Nephron (organoid): Measurements from ENCODE around the gene SYPL1.

ENCODE experiments used
- H3K27ac Mint-ChIP-seq, 3 experiments: 2 replicates each; pipeline ENCODE4 v1.8.0; 2020; ENCODE audit warnings: mixed read lengths in 3 of 3, mild to moderate bottlenecking in 2 of 3, moderate library complexity in 1 of 3
- H3K27me3 Mint-ChIP-seq: 2 replicates; pipeline ENCODE4 v1.8.0; 2021; ENCODE audit warnings: low read depth, mild to moderate bottlenecking, moderate library complexity, mixed read lengths
- H3K36me3 Mint-ChIP-seq: 2 replicates; pipeline ENCODE4 v1.8.0; 2020; ENCODE audit warnings: low read depth, mixed read lengths
- H3K4me1 Mint-ChIP-seq: 2 replicates; pipeline ENCODE4 v1.8.0; 2020; ENCODE audit warnings: mixed read lengths
- H3K4me3 Mint-ChIP-seq, 3 experiments: 2 replicates each; pipeline ENCODE4 v1.8.0; 2020; ENCODE audit warnings: mild to moderate bottlenecking in 3 of 3, mixed read lengths in 3 of 3, moderate library complexity in 2 of 3
- H3K9me3 Mint-ChIP-seq: 2 replicates; pipeline ENCODE4 v1.8.0; 2020; ENCODE audit warnings: mixed read lengths
- TF ChIP-seq, protein P1 (sequence below), 3 experiments: fragments of 200-600 bp; sonication (generic); IDR thresholded peaks; one replicate each; pipeline ENCODE4 v1.5.0; 2021; ENCODE audit warnings: antibody characterized with exemption in 3 of 3; ENCODE audit not compliant: unreplicated experiment in 3 of 3

SYPL1 gene

DNA sequence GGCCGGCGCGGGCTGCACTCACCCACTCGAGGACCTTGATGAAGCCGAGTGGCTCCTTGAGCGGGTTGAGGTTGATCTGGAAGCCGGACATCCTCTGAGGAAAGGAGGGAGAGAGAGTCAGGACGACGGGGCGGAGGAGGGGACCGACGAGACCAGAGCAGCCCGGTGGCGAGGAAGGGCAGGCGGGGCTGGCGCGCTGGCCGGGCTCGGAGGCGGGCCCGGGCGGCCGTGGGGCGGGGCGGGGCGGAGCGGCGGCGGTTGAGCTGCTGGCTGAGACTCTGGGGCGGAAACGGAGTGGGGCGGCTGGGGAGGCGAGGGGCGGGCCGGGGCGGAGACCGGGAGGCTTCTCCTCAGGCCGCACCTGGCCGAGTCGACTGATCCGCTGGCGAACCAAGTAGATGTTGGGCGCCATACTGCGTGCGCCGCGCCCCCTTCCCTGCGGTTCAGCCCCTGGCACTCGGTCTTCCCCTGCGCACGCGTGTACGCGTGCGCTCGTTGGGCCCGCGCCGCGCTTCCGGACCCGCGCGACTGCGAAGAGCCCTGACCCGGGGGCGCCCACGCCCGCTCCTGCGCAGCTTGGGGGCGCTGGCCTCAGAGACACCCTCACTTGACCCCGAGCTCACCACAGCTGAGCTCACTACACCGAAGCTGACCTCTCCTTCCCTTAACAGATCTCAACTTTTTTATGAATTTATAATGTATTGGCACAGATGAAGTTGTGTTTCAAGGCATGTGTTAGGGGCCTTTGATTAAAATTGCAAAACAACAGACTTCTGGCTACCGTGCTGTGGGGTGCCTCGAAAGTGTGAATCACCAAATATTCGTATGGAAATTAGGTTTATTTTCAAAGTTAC is at the start of gene SYPL1:
TSS of gene SYPL1 (minus strand) at position 195 of the 854 bp plus-strand sequence. CDS start at position 91, 104 bp downstream.
- Mint-ChIP-seq H3K4me1 (peaks cover 40% of the 10 kb centered on the region), H3K36me3 (no peaks in the 10 kb centered on the region), H3K27me3 (no peaks in the 10 kb centered on the region), H3K9me3 (no peaks in the 10 kb centered on the region), H3K4me3 (peak within 1 kb of the TSS; percentile 93 to 96 (median 95)), H3K27ac (peak within 1 kb of the TSS; percentile 92 to 97 (median 93))
- TF ChIP-seq, protein P1, sequence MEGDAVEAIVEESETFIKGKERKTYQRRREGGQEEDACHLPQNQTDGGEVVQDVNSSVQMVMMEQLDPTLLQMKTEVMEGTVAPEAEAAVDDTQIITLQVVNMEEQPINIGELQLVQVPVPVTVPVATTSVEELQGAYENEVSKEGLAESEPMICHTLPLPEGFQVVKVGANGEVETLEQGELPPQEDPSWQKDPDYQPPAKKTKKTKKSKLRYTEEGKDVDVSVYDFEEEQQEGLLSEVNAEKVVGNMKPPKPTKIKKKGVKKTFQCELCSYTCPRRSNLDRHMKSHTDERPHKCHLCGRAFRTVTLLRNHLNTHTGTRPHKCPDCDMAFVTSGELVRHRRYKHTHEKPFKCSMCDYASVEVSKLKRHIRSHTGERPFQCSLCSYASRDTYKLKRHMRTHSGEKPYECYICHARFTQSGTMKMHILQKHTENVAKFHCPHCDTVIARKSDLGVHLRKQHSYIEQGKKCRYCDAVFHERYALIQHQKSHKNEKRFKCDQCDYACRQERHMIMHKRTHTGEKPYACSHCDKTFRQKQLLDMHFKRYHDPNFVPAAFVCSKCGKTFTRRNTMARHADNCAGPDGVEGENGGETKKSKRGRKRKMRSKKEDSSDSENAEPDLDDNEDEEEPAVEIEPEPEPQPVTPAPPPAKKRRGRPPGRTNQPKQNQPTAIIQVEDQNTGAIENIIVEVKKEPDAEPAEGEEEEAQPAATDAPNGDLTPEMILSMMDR (IDR thresholded peaks at IDR 0.05; ENCODE audit: unreplicated experiment in 3 of 3) = peak in 1 of 3 experiments; percentile 8

DNA sequence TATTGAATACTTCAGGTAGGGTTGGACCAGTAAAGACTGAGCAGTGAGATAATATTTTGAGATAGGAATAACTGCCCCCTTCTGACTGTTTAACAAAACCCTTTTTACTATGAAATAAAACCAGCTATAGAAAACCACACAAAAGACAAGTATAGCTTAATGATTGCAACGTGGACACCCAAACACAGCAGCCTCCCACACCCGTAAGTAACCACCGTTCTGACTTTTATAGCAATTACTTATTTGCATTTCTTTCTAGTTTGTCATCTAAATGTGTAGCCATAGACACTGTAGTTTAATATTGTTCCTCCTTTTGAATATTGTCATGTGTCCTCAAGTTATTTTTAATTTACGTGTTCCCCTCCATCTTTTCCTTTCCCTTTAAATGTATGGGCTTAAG is 42.9 kb upstream of the SYPL1 start:
- H3K4me3 Mint-ChIP-seq = no peak overlapping the region
- peaks cover 15% of the 10 kb centered on the region for H3K27me3 Mint-ChIP-seq
- no peaks in the 10 kb centered on the region for H3K36me3 Mint-ChIP-seq
- no peak overlapping the region for H3K27ac Mint-ChIP-seq
- peaks cover 1% of the 10 kb centered on the region for H3K9me3 Mint-ChIP-seq
- TF ChIP-seq, protein P1 (IDR thresholded peaks at IDR 0.05; ENCODE audit: unreplicated experiment in 3 of 3) = no peak
- H3K4me1 Mint-ChIP-seq = peaks cover 5% of the 10 kb centered on the region

DNA sequence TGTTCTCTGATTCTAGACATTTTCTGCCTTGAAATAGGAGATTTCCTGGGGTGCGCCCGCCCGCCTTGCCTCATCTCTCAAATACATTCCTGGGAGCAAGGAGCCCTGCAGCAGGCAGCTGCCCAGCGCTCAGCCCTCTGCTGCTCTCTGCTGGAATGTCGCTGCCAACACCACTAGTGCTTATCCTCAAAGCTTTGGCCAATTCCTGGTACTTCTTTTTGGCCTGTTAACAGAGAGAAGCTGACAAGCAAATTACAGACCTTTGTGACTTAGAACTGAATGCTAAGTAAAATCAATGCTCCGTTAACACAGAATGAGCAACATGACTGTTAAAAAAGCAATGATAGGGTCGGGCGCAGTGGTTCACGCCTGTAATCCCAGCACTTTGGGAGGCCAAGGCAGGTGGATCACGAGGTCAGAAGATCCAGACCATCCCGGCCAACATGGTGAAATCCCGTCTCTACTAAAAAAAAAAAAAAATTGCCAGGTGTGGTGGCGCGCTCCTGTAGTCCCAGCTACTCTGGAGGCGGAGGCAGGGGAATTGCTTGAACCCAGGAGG is 41.9 kb upstream of the SYPL1 start:
- Mint-ChIP-seq H3K9me3 (no peaks in the 10 kb centered on the region), H3K36me3 (no peaks in the 10 kb centered on the region), H3K4me3 (no peak overlapping the region), H3K27ac (no peak overlapping the region), H3K4me1 (peaks cover 5% of the 10 kb centered on the region), H3K27me3 (peaks cover 15% of the 10 kb centered on the region)
- TF ChIP-seq, protein P1 (IDR thresholded peaks at IDR 0.05; ENCODE audit: unreplicated experiment in 3 of 3) = peak in 2 of 3 experiments; percentile 93 to 94

DNA sequence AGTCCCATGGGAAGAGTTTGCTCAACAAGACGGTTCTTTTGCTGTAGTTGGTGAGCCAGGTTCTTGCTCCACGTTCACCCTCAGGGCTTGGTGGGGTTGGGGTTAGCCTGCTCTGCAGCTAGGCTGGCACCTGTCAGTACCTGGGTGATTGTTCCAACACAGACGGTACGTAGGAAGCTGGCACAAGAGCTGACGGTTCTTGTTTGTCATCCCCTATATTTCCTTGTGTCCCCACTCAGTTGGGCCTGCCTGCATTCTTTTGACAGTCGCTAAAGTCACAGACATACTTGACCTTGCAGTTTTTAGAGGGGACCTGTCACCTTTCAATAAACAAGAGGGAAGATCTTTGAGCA is 40.2 kb upstream of the SYPL1 start:
- peaks cover 15% of the 10 kb centered on the region for H3K27me3 Mint-ChIP-seq
- no peak overlapping the region for H3K4me3 Mint-ChIP-seq
- H3K9me3 Mint-ChIP-seq = no peaks in the 10 kb centered on the region
- no peak overlapping the region for H3K27ac Mint-ChIP-seq
- H3K36me3 Mint-ChIP-seq = no peaks in the 10 kb centered on the region
- H3K4me1 Mint-ChIP-seq = peaks cover 5% of the 10 kb centered on the region
- TF ChIP-seq, protein P1 (IDR thresholded peaks at IDR 0.05; ENCODE audit: unreplicated experiment in 3 of 3) = no peak

DNA sequence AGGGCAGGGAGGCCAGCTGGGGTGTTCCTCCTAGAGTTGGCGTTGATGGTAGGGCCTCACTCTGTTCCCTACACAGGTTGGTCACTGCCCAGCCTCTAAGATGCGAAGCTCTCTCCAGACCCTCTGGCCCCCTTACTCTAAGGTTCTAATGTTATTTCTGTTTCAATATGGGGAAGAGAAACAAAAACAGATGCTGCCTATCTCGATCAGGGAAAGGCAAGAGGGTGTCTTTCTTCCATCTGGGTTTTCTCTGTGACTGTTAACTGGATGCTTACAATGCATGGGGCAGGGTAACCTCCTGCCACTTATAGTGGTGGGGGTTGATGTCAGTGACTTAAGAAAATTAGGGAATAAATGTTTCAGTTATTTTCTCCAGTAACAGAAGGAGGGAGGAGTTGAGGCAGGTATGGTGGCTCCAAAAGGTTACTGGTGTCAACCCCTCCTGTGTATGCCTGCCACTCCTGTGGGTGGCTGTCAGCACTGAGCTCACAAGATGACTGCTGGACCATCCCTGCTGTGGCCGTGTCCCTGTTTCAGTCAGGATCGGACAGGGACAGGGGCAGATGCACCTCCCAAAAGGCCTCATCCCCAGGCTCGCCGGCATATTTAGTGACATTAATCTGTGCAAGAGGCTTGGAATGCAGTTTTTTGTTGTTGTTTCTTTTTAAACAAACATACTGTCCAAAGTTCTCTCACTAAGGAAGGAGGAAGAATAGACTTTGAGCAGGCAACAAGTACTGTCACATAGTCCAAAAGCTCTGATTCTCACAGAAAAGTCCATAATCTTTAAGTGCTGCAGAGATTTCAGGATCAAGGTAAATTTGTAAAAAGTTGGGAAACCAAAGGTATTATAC is 39.6 kb upstream of the SYPL1 start:
- no peak overlapping the region for H3K27ac Mint-ChIP-seq
- H3K36me3 Mint-ChIP-seq = no peaks in the 10 kb centered on the region
- TF ChIP-seq, protein P1 (IDR thresholded peaks at IDR 0.05; ENCODE audit: unreplicated experiment in 3 of 3) = no peak
- peaks cover 15% of the 10 kb centered on the region for H3K27me3 Mint-ChIP-seq
- H3K4me3 Mint-ChIP-seq = no peak overlapping the region
- peaks cover 5% of the 10 kb centered on the region for H3K4me1 Mint-ChIP-seq
- H3K9me3 Mint-ChIP-seq = no peaks in the 10 kb centered on the region
